Activated naive CD8-positive, alpha-beta T cell treated with anti-CD3 and anti-CD28 coated beads, Interleukin-2, amount 50 U/mL, for 24 hours (primary cell): Measurements from ENCODE around the gene ZNF32.

Experiments used
- ATAC-seq: fragments of 150-1000 bp; cut with Tn5 transposase; one replicate; pipeline ENCODE4 v1.10.0; 2021
- DNase-seq: peaks from one replicate; pipeline ENCODE4 v3.0.0; 2021
- H3K27ac Mint-ChIP-seq: one replicate; pipeline ENCODE4 v1.8.0; 2021; ENCODE audit warnings: mild to moderate bottlenecking, mixed read lengths
- H3K27me3 Mint-ChIP-seq: one replicate; pipeline ENCODE4 v1.8.0; 2021; ENCODE audit warnings: mixed read lengths
- H3K36me3 Mint-ChIP-seq: one replicate; pipeline ENCODE4 v1.8.0; 2021; ENCODE audit warnings: low read depth, mixed read lengths
- H3K4me1 Mint-ChIP-seq: one replicate; pipeline ENCODE4 v1.8.0; 2021; ENCODE audit warnings: mixed read lengths
- H3K4me3 Mint-ChIP-seq: one replicate; pipeline ENCODE4 v1.8.0; 2021; ENCODE audit warnings: mild to moderate bottlenecking, moderate library complexity, mixed read lengths
- H3K9me3 Mint-ChIP-seq: one replicate; pipeline ENCODE4 v1.8.0; 2021; ENCODE audit warnings: mixed read lengths

ZNF32 gene

DNA sequence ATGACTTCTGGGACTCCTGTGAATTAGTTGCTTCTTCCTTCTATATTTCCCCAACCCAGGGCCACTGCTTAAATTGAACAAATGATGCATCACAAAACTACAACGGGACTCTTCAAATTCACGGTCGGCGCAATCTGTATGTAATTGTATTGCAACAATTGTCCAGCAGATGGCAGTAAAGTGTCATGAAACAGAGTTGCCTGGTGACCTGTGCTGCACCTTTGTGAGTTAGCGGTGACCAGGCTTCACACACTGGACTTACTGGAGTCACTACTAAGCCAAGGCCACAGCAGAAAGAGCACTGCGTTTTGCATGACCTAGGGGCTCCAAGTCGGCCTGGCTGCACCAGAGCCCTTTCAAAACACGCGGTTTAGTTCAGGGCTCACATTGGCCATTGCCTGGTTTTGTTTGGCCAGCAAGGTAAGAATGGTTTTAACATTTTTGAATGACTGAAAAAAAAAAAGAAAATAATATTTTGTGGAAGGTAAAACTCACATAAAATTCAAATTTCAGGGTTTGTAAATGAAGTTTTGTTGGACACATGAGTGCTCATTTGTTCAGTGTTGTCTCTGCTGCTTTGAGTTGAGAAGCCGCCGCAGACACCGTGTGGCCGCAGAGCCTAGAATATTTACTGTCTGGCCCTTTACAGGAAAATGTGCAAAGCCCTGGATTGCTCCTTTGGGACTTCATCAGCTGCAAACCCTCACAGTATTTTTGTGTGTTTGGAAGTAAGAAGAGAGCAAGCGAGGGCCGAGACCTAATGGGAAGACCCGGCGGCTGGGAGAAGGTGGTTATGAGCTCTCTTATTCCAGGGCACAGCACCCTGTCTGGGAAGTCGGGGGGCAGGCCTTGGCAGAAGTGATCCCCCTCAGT lies 23.2 kb upstream of the ZNF32 start:
- H3K4me1 Mint-ChIP-seq, result peaks cover 3% of the 10 kb centered on the region
- no peaks in the 10 kb centered on the region for H3K36me3 Mint-ChIP-seq
- H3K9me3 Mint-ChIP-seq, result no peaks in the 10 kb centered on the region
- peaks cover 26% of the 10 kb centered on the region for H3K27me3 Mint-ChIP-seq
- no peak overlapping the region for H3K4me3 Mint-ChIP-seq
- H3K27ac Mint-ChIP-seq, result no peak overlapping the region
- ATAC-seq (no peak), DNase-seq (no peak)

DNA sequence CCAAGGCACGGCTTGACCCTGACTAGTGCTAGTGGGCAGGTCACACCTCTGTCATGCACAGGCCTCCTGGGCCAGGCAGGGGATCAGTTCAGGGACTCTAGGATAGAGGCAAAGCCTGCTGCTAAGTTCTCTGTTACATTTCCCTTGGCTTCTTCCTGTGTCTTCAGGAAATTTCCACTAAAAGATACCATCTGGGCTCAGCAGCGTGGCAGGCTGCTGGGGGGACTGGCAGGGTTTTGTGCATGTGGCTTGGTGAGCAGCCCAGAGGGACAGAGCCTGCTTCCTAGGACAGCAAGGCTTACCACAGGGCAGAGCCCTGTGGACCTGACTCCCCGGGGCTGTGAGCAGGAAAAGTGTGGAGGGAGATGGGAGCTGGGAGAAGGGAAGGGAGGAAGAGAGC lies 20.7 kb upstream of the ZNF32 start:
- H3K27ac Mint-ChIP-seq, result no peak overlapping the region
- H3K27me3 Mint-ChIP-seq, result peaks cover 33% of the 10 kb centered on the region
- H3K9me3 Mint-ChIP-seq, result no peaks in the 10 kb centered on the region
- H3K4me1 Mint-ChIP-seq, result peaks cover 4% of the 10 kb centered on the region
- no peak for ATAC-seq
- H3K36me3 Mint-ChIP-seq, result no peaks in the 10 kb centered on the region
- DNase-seq, result no peak
- H3K4me3 Mint-ChIP-seq, result no peak overlapping the region

- no peak overlapping the region for H3K27ac Mint-ChIP-seq
- peaks cover 4% of the 10 kb centered on the region for H3K9me3 Mint-ChIP-seq
- no peak for DNase-seq
- peaks cover 4% of the 10 kb centered on the region for H3K4me1 Mint-ChIP-seq
- peaks cover 33% of the 10 kb centered on the region for H3K27me3 Mint-ChIP-seq
- H3K36me3 Mint-ChIP-seq, result no peaks in the 10 kb centered on the region
- ATAC-seq, result no peak
- H3K4me3 Mint-ChIP-seq, result no peak overlapping the region
These were observed 19.2 kb upstream of the ZNF32 start for GRCh38 chr10:43667761-43668386.

- H3K4me3 Mint-ChIP-seq, result no peak overlapping the region
- DNase-seq (no peak), ATAC-seq (peak; percentile 55)
- H3K27ac Mint-ChIP-seq, result no peak overlapping the region
- peaks cover 33% of the 10 kb centered on the region for H3K27me3 Mint-ChIP-seq
- peaks cover 4% of the 10 kb centered on the region for H3K4me1 Mint-ChIP-seq
- H3K9me3 Mint-ChIP-seq, result peaks cover 4% of the 10 kb centered on the region
- H3K36me3 Mint-ChIP-seq, result no peaks in the 10 kb centered on the region
These were observed 18.6 kb upstream of the ZNF32 start for GRCh38 chr10:43667317-43667731.

GRCh38 chr10:43666552-43666951 lies 17.9 kb upstream of the ZNF32 start:
- Mint-ChIP-seq H3K27ac (no peak overlapping the region), H3K4me3 (no peak overlapping the region), H3K4me1 (peaks cover 4% of the 10 kb centered on the region), H3K27me3 (peaks cover 31% of the 10 kb centered on the region), H3K36me3 (no peaks in the 10 kb centered on the region), H3K9me3 (peaks cover 8% of the 10 kb centered on the region)
- ATAC-seq, result no peak
- DNase-seq, result no peak

DNA sequence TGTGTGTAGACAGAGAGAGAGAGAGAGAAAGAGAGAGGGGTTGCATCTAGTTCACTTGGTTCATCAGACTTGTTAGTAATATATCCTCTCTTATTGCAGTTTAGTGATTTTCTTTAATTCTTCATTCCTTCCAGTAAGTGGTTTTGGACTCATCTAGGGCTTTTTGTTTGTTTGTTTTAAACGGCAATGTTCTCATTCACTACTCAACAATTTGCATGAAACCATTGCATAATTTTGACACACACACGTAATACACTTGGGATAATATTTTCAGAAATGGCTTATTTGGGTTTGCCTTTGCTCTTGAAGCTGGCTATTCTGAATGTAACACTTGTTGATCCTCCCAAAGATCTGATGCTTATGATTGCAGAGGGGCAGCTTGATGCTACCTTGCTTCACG lies 16.4 kb upstream of the ZNF32 start:
- H3K4me3 Mint-ChIP-seq, result no peak overlapping the region
- no peaks in the 10 kb centered on the region for H3K36me3 Mint-ChIP-seq
- ATAC-seq (no peak), DNase-seq (no peak)
- no peak overlapping the region for H3K27ac Mint-ChIP-seq
- H3K9me3 Mint-ChIP-seq, result peaks cover 8% of the 10 kb centered on the region
- H3K4me1 Mint-ChIP-seq, result peaks cover 4% of the 10 kb centered on the region
- H3K27me3 Mint-ChIP-seq, result peaks cover 24% of the 10 kb centered on the region

DNA sequence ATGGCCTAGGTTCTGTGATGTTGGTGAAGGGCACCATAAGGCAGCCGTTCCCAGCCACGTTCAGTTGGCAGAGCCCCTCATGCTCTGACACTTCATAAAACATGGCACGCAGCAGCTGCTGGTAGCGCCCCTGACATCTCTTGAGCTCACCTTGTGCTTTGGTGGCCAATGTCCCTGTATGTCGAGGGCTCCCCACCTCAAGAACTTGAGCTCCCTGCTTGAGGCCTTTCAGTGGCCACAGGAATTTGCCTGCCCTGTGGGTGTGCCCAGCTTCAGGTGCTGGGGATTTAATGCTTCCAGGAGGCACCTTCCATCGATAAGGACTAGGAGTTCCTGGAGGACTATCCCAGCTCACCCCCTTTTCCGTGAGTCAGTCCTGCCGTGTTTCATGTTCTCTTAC lies 9.5 kb upstream of the ZNF32 start:
- Mint-ChIP-seq H3K27ac (no peak overlapping the region), H3K9me3 (peaks cover 6% of the 10 kb centered on the region), H3K36me3 (no peaks in the 10 kb centered on the region), H3K27me3 (peaks cover 2% of the 10 kb centered on the region), H3K4me1 (no peaks in the 10 kb centered on the region), H3K4me3 (no peak overlapping the region)
- no peak for ATAC-seq
- DNase-seq, result no peak

GRCh38 chr10:43655311-43655710 lies 6.6 kb upstream of the ZNF32 start:
- DNase-seq (no peak), ATAC-seq (no peak)
- Mint-ChIP-seq H3K4me3 (no peak overlapping the region), H3K4me1 (no peaks in the 10 kb centered on the region), H3K36me3 (no peaks in the 10 kb centered on the region), H3K27me3 (peaks cover 2% of the 10 kb centered on the region), H3K27ac (no peak overlapping the region), H3K9me3 (no peaks in the 10 kb centered on the region)

- Mint-ChIP-seq H3K9me3 (no peaks in the 10 kb centered on the region), H3K36me3 (no peaks in the 10 kb centered on the region), H3K4me3 (no peak overlapping the region), H3K27me3 (peaks cover 1% of the 10 kb centered on the region), H3K4me1 (peaks cover 7% of the 10 kb centered on the region), H3K27ac (no peak overlapping the region)
- DNase-seq (no peak), ATAC-seq (no peak)
These were observed 5.1 kb upstream of the ZNF32 start for GRCh38 chr10:43653746-43654145.

DNA sequence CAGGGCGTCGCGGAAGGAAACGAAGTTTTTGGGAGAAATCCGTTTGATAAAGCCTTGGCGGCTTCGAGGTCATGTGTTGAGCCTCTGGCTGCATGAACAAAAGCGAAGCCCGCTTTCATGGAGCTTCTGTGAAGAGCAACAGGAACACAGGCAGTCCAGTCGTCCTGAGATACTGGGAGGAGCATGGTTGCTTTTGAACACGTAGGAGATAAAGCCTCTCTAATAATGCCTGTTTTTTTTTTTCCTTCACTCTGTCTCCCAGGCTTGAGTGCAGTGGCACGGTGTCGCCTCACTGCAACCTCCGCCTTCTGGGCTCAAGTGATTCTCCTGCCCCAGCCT lies 473 bp upstream of the ZNF32 start:
- Mint-ChIP-seq H3K4me1 (peaks cover 15% of the 10 kb centered on the region), H3K36me3 (peaks cover 35% of the 10 kb centered on the region), H3K4me3 (peak overlapping the region; percentile 82), H3K27ac (peak overlapping the region; percentile 63), H3K27me3 (no peaks in the 10 kb centered on the region), H3K9me3 (peaks cover 27% of the 10 kb centered on the region)
- no peak for DNase-seq
- no peak for ATAC-seq

- Mint-ChIP-seq H3K4me3 (peak overlapping the region; percentile 82), H3K27me3 (no peaks in the 10 kb centered on the region), H3K4me1 (peaks cover 15% of the 10 kb centered on the region), H3K9me3 (peaks cover 35% of the 10 kb centered on the region), H3K27ac (peak overlapping the region; percentile 87), H3K36me3 (peaks cover 46% of the 10 kb centered on the region)
- DNase-seq, result no peak
- ATAC-seq, result no peak
These were observed 635 bp downstream of the ZNF32 start for GRCh38 chr10:43648095-43648397.

DNA sequence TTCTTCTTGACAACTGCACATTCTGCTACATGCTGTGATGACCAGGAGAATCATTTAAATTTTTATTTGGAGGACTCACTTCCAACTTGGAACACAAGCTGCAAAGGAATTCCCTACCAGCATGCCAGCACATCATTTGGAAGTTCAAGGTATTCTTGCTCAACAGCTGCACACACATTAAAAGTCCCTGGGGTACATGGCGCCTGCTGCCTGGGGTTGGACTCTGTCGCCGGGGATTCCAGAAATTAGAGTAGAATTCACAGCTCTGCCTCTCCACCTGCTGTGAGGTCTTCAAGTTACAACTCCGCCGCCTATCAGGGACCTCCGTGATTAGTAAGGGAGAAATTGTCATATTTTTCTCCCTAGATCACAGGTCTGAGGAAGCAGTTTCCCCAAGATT lies 1.1 kb downstream of the ZNF32 start:
- ATAC-seq (no peak), DNase-seq (no peak)
- Mint-ChIP-seq H3K27ac (peak overlapping the region; percentile 87), H3K4me1 (peaks cover 15% of the 10 kb centered on the region), H3K9me3 (peaks cover 38% of the 10 kb centered on the region), H3K36me3 (peaks cover 51% of the 10 kb centered on the region), H3K27me3 (no peaks in the 10 kb centered on the region), H3K4me3 (peak overlapping the region; percentile 82)

- Mint-ChIP-seq H3K4me1 (peaks cover 15% of the 10 kb centered on the region), H3K27ac (no peak overlapping the region), H3K27me3 (no peaks in the 10 kb centered on the region), H3K4me3 (no peak overlapping the region), H3K9me3 (peaks cover 45% of the 10 kb centered on the region), H3K36me3 (peaks cover 56% of the 10 kb centered on the region)
- ATAC-seq (no peak), DNase-seq (no peak)
These were observed 2.8 kb downstream of the ZNF32 start for GRCh38 chr10:43645866-43646265.

DNA sequence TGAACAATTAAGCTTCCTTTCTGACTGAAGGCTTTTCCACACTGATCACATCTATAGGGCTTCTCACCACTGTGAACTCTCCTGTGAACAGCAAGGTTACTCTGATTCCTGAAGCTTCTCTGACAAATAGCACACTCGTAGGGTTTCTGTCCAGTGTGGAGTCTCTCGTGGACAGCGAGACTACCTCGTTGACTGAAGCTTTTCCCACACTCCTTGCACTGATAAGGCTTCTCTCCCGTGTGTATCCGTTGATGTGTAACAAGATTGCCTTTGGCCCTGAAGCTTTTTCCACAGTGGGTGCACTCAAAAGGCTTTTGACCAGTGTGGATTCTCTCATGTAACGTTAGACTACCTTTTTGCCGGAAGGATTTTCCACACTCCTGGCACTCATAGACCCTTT lies 4.4 kb downstream of the ZNF32 start:
- H3K36me3 Mint-ChIP-seq, result peaks cover 58% of the 10 kb centered on the region
- H3K27me3 Mint-ChIP-seq, result no peaks in the 10 kb centered on the region
- no peak overlapping the region for H3K27ac Mint-ChIP-seq
- no peak for DNase-seq
- peaks cover 53% of the 10 kb centered on the region for H3K9me3 Mint-ChIP-seq
- ATAC-seq, result no peak
- H3K4me3 Mint-ChIP-seq, result no peak overlapping the region
- peaks cover 12% of the 10 kb centered on the region for H3K4me1 Mint-ChIP-seq

DNA sequence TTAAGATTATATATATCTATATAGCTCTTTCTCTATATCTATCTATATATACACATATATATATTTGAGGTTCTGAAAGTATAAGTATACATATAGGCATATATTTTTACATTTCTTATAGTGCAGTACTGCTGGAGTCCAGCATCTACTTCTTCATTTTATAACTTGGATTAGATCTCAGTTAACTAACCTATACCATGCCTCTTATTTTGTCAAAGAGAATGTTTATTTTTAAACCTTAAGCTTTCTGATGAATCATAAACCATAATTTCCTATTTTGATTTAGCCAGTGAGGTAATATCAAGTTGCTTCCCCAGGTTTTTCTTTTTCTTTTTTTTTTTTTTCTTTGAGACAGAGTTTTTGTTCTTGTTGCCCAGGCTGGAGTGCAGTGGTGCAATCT lies 8.1 kb downstream of the ZNF32 start:
- Mint-ChIP-seq H3K9me3 (peaks cover 67% of the 10 kb centered on the region), H3K36me3 (peaks cover 37% of the 10 kb centered on the region), H3K27me3 (no peaks in the 10 kb centered on the region), H3K4me1 (no peaks in the 10 kb centered on the region), H3K27ac (no peak overlapping the region), H3K4me3 (no peak overlapping the region)
- ATAC-seq (no peak), DNase-seq (no peak)
